Measurements from ENCODE around the gene IFITM5. TPM values are rescaled to one million over a fixed set of nuclear protein-coding genes. Genes with fewer than 3 reads are reported as not detected.
"Not testable (repeated sequence)": the region's sequence is repeated elsewhere in the genome, so short reads cannot be mapped to it uniquely, and the experiment has no call there.

The IFITM5 gene
- total RNA-seq, 1 donor from 2014 or later = not detected

GRCh38 chr11:293852-294661 lies 5.3 kb downstream of the IFITM5 start:
- no peak for DNase-seq

GRCh38 chr11:293271-293851 lies 6.0 kb downstream of the IFITM5 start:
- no peak for DNase-seq

DNA sequence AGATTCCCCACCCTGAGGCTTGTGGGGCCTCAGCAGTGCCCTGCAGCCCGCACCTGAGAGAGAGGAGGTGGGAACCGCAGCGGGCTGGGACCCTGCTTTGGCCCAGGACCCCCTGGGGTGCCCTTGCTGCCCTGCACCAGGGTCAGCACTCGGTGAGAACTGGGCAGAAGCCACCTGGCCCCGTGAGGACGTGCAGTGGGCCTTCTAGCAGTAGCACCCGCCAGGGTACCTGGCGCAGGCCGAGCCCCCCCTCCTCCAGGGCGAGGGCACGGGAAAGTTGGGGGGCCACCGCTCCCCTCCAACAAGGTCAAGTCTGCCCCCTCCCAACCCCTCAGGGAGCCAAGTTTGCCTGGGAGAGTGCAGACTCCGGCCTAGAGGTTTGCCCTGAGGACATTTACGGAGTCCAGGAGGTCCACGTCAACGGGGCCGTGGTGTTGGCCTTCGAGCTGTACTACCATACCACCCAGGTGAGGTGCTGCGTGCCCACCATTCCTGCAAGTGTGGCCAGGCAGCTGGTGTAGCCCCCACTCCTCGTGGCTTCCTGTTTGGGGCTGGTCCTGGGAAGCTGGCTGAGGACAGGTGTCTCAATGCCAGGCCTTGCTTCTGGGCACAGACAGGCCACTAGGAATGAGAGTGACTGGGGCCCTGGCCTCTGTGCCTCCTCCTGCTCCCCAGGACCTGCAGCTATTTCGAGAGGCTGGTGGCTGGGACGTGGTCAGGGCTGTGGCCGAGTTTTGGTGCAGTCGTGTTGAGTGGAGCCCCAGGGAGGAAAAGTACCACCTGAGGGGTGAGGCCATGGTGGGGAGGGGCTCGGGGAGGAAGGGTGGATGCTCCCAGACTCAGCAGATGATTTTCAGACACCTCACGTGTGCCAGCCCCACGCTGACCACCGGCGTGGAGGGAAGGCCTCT lies 6.9 kb downstream of the IFITM5 start:
- DNase-seq = no peak

- no peak for DNase-seq
These were observed 7.8 kb downstream of the IFITM5 start for GRCh38 chr11:291281-292210.

GRCh38 chr11:290621-291231 lies 8.6 kb downstream of the IFITM5 start:
- no peak for DNase-seq

- DNase-seq = no peak
These were observed 9.4 kb downstream of the IFITM5 start for GRCh38 chr11:289712-290620.

- DNase-seq = no peak
These were observed 10.0 kb downstream of the IFITM5 start for GRCh38 chr11:289398-289711.

DNA sequence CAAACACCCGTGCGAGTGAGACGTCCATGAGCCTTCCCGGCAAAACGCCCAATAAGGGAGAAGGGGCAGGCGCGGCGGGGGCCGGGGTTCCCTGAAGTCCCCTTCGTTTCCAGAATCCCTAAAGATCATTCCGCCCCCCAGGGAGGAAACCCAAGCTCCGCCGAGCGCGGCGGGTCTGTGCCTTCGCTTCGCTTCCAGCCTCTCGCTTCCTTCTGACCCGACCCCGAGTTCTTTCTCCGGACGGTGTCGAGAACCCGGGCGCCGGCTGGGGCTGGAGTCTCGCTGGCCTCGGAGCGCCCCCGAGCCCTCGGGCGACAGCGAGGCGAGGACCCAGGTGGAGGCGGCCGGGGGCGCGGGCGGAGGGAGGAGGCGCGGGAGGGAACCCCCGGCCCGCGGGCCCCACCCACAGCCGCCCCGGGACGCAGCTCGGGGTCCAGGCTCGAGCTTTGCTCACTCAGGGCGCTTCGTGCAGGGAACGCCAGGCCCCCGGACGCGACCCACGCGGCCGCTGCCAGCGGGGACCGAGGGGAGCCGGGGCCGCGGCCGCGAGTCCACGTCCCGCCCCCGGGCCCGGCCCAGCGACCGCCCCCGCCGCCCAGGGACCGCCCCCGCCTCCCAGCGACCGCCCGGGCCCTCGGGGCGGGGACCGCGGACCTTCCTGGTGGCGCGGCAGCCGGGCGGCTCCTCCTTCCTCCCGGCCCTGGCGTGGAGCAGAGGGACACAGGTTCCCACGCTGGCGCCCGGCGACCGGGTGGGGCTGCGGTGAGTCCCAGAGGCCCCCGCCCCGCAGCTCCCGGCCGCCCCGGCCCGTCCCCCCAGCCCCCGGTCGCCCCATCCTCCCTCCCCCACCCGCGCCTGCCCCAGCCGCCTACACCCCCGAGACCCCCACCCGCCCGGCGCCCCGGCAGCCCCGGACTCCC lies 10.6 kb downstream of the IFITM5 start, which contains the start of gene PGGHG:
Gene PGGHG (plus strand): TSS at position 649 of the 920 bp plus-strand sequence. CDS start 691 bp downstream, outside the sequence.
- DNase-seq = peak; percentile 43

GRCh38 chr11:287821-288477 lies 11.4 kb downstream of the IFITM5 start:
- no peak for DNase-seq

GRCh38 chr11:286977-287820 lies 12.1 kb downstream of the IFITM5 start:
- not testable (repeated sequence) for DNase-seq

DNA sequence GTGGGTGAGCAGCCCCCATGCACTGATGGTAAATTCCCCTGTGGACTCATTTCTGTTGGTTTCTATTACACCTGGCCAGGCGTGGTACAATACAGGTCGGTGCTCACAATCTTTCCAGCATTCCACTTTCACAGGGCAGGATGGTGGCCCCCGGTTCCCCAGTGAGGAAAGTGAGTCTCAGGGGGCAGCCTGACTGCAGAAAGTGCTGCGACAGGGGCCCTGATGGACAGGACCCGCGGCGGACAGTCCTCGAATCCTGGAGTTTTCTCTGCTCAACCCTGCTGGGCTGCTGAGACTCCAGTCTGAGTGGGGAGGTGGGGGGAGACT lies 13.5 kb downstream of the IFITM5 start:
- no peak for DNase-seq

- DNase-seq = no peak
These were observed 14.1 kb downstream of the IFITM5 start for GRCh38 chr11:285021-285893.

DNA sequence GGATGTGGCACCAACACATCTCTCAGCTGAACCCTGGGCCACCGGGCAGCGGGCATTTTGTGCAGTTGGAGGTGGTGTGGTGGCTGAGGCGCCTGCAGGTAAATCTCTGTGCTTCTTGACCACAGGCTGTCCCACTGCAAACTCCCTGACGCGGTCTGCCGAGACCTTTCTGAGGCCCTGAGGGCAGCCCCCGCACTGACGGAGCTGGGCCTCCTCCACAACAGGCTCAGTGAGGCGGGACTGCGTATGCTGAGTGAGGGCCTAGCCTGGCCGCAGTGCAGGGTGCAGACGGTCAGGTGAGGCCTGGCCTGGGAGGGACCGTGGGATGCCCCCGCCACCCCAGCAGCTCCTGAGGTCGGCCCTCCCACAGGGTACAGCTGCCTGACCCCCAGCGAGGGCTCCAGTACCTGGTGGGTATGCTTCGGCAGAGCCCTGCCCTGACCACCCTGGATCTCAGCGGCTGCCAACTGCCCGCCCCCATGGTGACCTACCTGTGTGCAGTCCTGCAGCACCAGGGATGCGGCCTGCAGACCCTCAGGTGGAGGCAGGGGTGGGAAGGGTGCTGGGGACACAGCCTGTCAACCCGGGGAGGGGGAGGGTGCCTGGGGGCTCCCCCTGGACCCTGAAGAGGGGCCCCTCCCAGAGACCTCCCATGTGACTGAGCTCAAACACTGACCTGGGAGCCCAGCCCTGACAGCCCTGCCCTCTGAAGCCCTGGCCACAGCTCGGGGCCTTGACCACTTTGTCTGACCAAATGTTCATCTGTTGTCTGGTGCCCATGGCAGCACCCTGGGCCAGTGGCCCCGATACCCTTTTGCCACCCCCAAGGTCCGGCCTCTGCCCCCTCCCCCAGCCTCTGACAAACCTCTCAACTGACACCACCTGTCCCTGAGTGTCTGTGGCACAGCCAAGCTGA lies 15.0 kb downstream of the IFITM5 start:
- no peak for DNase-seq

- no peak for DNase-seq
These were observed 15.8 kb downstream of the IFITM5 start for GRCh38 chr11:283405-284104.
